Measurements from ENCODE around the gene C20orf141.
A peak's percentile ranks its signal among the peaks of the same experiment; 100 is the strongest.
"Not testable (repeated sequence)": the region's sequence is repeated elsewhere in the genome, so short reads cannot be mapped to it uniquely, and the experiment has no call there.

Gene C20orf141

GRCh38 chr20:2814587-2815051 is at the start of gene C20orf141:
C20orf141 (plus strand) TSS chr20:2814987; CDS start chr20:2815185, 198 bp downstream.
- DNase-seq: no peak

GRCh38 chr20:2767768-2768631 is 46.8 kb upstream of the C20orf141 start:
- DNase-seq: no peak

- DNase-seq: no peak
These were observed 46.2 kb upstream of the C20orf141 start for GRCh38 chr20:2768632-2769015.

- DNase-seq: not testable (repeated sequence)
These were observed 44.7 kb upstream of the C20orf141 start for GRCh38 chr20:2770091-2770490.

GRCh38 chr20:2771631-2772080 is 43.1 kb upstream of the C20orf141 start:
- no peak for DNase-seq

- DNase-seq: no peak
These were observed 41.0 kb upstream of the C20orf141 start for GRCh38 chr20:2773812-2774211.

GRCh38 chr20:2775139-2775538 is 39.6 kb upstream of the C20orf141 start:
- DNase-seq: peak in 1 of 2 experiments; percentile 18

GRCh38 chr20:2778602-2779321 is 36.0 kb upstream of the C20orf141 start:
- DNase-seq: no peak

GRCh38 chr20:2780948-2781347 is 33.8 kb upstream of the C20orf141 start:
- DNase-seq: no peak

GRCh38 chr20:2783908-2784566 is 30.8 kb upstream of the C20orf141 start:
- no peak for DNase-seq

- DNase-seq: no peak
These were observed 21.3 kb upstream of the C20orf141 start for GRCh38 chr20:2793471-2793870.

- no peak for DNase-seq
These were observed 20.5 kb upstream of the C20orf141 start for GRCh38 chr20:2794202-2794748.

GRCh38 chr20:2794866-2795447 is 19.8 kb upstream of the C20orf141 start:
- DNase-seq: no peak

- no peak for DNase-seq
These were observed 19.3 kb upstream of the C20orf141 start for GRCh38 chr20:2795451-2795850.

GRCh38 chr20:2796011-2796660 is 18.7 kb upstream of the C20orf141 start:
- no peak for DNase-seq

- no peak for DNase-seq
These were observed 17.4 kb upstream of the C20orf141 start for GRCh38 chr20:2797136-2797983.

- DNase-seq: no peak
These were observed 16.5 kb upstream of the C20orf141 start for GRCh38 chr20:2798095-2798805.

GRCh38 chr20:2798814-2799213 is 16.0 kb upstream of the C20orf141 start:
- no peak for DNase-seq

GRCh38 chr20:2799271-2799670 is 15.5 kb upstream of the C20orf141 start:
- no peak for DNase-seq
